ENCODE data around the gene MPG.

DNA sequence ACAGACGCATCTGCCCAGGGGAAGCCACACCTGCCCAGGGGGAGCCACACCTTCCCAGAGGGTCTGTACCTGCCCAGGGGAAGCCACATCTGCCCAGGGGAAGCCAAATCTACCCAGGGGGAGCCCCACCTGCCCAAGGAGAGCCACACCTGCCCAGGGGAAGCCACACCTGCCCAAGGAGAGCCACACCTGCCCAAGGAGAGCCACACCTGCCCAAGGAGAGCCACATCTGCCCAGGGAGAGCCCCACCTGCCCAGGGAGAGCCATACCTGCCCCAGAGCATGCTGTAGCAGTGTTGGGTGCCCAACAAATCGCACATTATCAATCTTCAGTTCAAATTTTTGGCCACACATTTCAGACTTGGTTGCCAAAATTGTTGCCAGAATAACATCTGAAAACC lies 40.8 kb downstream of the MPG start:
- TF ChIP-seq, protein P1, sequence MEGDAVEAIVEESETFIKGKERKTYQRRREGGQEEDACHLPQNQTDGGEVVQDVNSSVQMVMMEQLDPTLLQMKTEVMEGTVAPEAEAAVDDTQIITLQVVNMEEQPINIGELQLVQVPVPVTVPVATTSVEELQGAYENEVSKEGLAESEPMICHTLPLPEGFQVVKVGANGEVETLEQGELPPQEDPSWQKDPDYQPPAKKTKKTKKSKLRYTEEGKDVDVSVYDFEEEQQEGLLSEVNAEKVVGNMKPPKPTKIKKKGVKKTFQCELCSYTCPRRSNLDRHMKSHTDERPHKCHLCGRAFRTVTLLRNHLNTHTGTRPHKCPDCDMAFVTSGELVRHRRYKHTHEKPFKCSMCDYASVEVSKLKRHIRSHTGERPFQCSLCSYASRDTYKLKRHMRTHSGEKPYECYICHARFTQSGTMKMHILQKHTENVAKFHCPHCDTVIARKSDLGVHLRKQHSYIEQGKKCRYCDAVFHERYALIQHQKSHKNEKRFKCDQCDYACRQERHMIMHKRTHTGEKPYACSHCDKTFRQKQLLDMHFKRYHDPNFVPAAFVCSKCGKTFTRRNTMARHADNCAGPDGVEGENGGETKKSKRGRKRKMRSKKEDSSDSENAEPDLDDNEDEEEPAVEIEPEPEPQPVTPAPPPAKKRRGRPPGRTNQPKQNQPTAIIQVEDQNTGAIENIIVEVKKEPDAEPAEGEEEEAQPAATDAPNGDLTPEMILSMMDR (IDR thresholded peaks at IDR 0.05) = no peak
- TF ChIP-seq BHLHE40 (IDR thresholded peaks at IDR 0.05; ENCODE audit: low read depth, low read length) (no peak), POLR2A (IDR thresholded peaks at IDR 0.05; ENCODE audit: low read length) (no peak), JUNB (IDR thresholded peaks at IDR 0.05) (no peak), CBX2 (IDR thresholded peaks at IDR 0.05; ENCODE audit: borderline replicate concordance, low read depth) (no peak), RAD21 (conservative IDR thresholded peaks at IDR 0.05 in 1 of 2, IDR thresholded peaks at IDR 0.05 in 1 of 2) (no peak), EP300 (IDR thresholded peaks at IDR 0.05) (no peak), SREBF2 (IDR thresholded peaks at IDR 0.05) (no peak), CEBPB (IDR thresholded peaks at IDR 0.05) (no peak)
- TF ChIP-seq, protein P2, sequence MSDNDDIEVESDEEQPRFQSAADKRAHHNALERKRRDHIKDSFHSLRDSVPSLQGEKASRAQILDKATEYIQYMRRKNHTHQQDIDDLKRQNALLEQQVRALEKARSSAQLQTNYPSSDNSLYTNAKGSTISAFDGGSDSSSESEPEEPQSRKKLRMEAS (IDR thresholded peaks at IDR 0.05) = no peak
